GM19438 (cell line): ENCODE measurements around the gene HSD17B4.
"Not testable (repeated sequence)": the region's sequence is repeated elsewhere in the genome, so short reads cannot be mapped to it uniquely, and the experiment has no call there.

Experiments
- ATAC-seq: cut with Tn5 transposase; IDR thresholded peaks from one replicate; pipeline ENCODE4 v1.9.1; 2021; ENCODE audit warnings: low read depth; ENCODE audit not compliant: unreplicated experiment

The HSD17B4 gene

DNA sequence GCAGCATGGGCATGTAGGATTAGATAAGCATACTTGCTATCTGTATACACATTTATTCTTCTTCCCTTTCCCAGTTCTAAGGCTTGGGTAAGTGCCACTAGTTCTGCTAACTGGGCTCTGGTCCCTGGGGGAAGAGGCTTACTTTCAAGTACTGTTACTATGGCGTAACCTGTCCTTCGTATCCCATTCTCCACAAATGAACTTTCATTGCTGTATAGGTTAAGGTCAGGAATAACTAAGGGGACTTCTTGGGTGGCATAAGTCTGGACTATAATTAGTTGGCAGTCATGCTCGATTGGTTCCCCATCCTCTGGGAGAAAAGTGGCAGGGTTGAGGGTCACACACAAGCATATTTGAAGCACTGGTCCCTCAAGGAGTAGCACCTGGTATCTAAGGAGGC lies 23.7 kb upstream of the HSD17B4 start:
- ATAC-seq, result not testable (repeated sequence)

GRCh38 chr5:119432674-119433237 lies 19.5 kb upstream of the HSD17B4 start:
- ATAC-seq, result not testable (repeated sequence)

DNA sequence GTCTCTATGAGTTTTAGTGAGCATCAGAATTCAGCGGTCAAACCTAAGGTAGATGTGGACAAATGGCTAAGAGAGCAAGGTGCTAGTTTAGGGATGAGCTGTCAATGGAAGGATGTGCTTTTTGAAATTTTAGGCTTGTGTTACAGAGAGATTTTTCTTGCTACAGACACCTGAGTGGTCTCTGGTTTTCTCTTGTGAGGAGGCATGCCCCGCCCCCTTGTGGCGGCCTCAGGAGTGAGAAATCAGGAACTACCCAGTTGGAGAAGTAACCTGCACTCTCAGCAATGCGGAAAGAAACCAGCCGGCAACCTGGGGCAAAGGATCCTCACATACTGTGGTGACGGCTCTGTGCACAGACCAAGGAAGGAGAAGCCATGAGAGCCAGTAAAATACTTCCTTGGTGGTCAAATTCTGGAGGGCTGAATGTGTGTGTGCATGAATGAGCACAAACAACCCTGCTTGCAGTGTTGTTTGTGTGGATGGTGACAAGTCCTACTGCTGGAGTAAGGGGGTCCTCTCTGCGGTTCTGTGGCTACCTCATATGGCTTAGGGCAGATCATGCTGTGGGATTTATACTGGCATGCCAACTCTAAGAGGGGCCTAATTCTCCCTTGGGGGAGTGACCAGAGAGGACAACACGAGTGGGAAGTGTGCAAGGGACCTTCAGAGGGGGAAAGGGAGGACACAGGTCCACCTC lies 16.7 kb upstream of the HSD17B4 start:
- peak; percentile 84 for ATAC-seq

DNA sequence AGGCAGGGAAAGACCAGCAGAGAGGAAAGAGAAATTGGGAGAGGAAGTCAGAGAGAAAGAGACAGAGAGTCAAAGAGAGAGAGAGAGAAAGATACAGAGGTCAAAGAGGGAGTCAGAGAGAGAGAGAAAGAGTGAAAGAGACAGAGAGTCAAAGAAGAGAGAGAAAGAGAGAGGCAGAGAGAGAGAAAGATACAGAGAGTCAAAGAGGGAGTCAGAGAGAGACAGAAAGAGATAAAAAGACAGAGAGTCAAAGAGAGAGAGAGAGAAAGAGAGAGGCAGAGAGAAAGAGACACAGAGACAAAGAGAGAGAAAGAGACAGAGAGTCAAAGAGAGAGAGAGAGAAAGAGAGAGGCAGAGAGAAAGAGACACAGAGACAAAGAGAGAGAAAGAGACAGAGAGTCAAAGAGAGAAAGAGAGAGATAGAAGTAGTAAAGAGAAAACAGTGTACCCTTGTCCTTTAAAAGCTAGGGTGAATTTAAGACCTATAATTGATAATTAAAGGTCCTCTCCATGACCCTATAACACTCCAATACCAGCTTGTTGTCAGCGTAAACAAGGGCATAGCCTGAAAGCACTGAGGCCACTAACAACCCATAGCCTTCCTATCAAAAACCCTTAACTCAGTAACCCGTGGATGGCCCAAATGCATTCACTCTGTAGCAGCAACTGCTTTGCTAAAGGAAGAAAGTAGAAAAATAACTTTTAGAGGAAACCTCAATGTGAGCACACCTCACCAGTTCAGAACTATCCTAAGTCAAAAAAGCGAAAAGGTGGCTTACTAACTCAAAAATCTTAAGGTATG lies 14.3 kb upstream of the HSD17B4 start:
- not testable (repeated sequence) for ATAC-seq

DNA sequence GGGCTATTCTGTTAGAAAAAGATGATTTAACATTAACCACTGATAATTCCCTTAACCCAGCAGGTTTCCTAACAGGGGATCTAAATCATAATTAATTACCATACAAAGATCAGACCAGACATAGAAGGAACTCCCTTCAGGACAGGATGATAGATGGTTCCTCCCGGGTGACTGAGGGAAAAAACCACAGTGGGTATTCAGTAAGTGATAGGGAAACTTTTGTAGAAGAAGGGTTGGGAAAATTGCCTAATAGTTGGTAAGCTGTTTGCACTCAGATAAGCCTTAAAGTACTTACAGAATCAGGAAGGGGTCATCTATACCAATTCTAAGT lies 13.7 kb upstream of the HSD17B4 start:
- not testable (repeated sequence) for ATAC-seq

GRCh38 chr5:119439140-119439631 lies 13.1 kb upstream of the HSD17B4 start:
- ATAC-seq, result no peak

DNA sequence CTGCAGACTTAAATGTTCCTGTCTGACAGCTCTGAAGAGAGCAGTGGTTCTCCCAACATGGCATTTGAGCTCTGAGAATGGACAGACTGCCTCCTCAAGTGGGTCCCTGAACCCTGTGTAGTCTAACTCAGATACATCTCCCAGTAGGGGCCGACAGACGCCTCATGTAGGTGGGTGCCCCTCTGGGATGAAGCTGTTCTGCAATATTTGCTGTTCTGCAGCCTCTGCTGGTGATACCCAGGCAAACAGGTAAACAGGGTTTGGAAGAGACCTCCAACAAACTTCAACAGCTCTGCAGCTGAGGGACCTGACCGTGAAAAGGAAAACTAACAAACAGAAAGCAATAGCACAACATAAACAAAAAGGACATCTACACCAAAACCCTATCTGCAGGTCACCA lies 12.7 kb upstream of the HSD17B4 start:
- not testable (repeated sequence) for ATAC-seq

DNA sequence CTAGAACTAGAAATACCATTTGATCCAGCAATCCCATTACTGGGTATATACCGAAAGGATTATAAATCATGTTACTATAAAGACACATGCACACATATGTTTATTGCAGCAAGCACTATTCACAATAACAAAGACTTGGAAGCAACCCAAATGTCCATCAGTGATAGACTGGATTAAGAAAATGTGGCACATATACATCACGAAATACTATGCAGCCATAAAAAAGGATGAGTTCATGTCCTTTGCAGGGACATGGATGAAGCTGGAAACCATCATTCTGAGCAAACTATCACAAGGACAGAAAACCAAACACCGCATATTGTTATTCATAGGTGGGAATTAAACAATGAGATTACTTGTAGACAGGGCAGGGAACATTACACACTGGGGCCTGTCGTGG lies 7.7 kb upstream of the HSD17B4 start:
- not testable (repeated sequence) for ATAC-seq

GRCh38 chr5:119445544-119445943 lies 6.8 kb upstream of the HSD17B4 start:
- ATAC-seq, result no peak

DNA sequence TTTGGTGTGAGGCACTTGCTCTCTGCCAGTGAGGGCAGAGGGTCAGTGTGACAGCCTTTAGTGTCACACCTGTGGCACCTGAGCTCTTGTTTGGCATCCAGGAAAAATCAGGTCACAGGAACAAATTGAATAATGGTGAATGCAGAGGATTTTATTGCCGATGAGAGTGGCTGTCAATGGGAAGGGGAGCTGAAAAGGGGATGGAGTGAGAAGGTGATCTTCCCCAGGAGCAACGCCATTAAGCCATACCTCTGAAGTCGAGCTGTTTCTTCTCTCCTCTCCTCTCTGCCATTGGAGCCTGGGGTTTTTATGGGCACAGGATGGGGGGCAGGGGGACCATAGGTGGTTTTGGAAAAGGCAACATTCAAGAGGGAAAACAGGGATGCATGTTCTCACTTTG lies 2.4 kb upstream of the HSD17B4 start:
- ATAC-seq, result no peak

DNA sequence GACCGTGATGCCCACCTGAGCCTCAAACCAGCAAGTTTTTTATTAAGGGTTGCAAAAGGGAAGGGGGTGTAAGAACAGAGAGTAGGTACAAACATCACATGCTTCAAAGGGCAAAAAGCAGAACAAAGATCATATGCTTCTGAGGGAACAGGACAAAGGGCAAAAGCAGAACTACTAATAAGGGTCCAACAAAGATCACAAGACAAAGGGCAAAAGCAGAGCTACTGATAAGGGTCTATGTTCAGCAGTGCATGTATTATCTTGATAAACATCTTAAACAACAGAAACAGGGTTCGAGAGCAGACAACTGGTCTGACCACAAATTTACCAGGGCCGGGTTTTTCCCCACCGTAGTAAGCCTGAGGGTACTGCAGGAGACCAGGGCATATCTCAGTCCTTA lies 1.7 kb upstream of the HSD17B4 start:
- not testable (repeated sequence) for ATAC-seq

- ATAC-seq, result no peak
Measured at GRCh38 chr5:119451561-119451960, 736 bp upstream of the HSD17B4 start.

DNA sequence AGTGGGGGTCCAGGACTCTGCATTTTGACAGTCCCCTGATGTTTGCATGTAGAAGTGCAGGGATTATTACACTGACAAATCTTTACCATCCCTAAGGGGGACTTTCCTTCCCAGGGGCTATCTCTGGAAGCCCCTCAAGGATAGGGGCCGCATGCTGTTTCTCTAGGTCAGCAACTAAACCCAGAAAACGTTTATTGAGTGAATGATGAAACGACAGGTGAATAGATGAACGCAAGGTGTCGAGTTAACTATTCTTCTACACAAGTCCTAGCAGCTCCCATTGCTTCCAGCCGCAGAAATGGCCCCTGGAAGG lies 281 bp upstream of the HSD17B4 start:
- no peak for ATAC-seq

DNA sequence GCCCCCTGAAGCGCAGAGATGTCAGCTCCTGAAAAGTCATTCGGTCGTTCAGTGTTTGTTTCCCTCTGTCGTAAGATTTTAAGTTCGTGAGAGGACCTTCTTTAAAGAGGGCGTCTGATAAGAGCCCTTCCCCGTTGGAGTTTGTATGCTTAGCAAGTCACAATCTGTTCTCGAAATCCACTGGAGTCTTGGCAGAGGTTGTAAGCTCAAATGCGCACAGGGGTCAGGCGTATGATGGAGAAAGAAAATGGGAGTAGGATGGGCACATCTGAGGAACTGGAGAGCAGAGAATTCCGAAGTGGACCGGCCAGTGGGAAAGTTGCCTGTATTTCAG lies 710 bp downstream of the HSD17B4 start:
- peak; percentile 17 for ATAC-seq

DNA sequence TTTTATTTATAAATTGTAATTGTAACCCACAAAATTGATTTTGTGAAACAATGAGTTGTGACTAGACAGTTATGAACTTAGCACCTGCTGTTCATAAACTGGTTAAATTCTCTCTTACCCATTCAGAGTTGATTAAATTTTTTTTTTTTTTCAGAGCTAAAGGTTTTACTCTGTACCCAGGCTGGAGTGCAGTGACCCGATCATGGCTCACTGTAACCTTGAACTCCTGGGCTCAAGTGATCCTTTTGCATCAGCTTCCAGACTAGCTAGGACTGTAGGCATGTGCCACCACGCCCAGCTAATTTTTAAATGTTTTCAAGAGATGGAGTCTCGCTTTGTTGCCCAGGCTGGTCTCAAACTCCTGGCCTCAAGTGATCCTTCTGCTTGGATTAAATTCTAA lies 1.9 kb downstream of the HSD17B4 start:
- no peak for ATAC-seq

DNA sequence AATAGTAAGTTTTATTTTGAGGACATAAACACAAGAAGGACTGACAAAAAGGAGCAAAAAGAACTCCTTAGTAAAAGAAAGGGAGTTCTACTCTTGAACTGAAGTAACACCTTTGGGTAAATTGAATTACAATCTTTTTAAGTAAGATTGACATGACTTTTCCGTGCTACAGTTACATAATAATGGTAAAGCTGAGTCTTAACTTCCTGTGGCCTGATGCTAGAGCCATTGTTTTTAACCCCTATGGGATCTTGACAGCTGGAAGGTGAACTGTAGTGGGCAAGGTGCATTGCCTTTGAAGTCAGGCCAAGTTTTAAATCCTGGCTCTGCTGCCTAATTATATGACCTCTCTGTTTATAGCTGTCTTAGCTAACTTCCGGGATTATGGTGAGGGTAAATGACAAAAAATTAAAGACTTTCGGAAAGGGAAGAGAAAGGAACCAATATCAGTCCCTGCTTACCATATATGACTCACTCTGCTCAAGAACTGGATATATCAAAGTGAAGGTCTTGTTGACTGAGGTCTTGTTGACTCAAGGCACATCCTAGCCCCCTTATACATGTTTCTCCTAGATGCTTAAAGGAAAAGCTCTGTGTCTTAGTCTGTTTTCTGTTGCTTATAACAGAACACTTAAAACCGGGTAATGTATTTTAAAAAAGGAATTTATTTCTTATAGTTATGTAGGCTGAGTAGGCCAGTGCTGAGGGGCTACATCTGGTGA lies 6.8 kb downstream of the HSD17B4 start:
- no peak for ATAC-seq

DNA sequence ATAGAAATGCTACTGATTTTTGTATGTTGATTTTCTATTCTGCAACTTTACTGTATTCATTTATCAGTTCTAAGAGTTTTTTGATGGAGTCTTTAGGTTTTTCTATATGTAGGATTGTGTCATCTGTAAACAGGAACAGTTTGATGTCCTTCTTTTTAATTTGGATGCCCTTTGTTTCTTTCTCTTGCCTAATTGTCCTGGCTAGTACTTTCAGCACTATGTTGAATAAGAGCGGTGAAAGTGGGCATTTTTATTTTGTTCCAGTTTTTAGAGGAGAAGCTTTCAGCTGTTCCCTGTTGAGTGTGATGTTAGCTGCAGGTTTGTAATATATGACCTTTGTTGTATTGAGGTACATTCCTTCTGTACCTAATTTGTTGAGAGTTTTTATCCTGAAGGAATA lies 13.3 kb downstream of the HSD17B4 start:
- ATAC-seq, result no peak

DNA sequence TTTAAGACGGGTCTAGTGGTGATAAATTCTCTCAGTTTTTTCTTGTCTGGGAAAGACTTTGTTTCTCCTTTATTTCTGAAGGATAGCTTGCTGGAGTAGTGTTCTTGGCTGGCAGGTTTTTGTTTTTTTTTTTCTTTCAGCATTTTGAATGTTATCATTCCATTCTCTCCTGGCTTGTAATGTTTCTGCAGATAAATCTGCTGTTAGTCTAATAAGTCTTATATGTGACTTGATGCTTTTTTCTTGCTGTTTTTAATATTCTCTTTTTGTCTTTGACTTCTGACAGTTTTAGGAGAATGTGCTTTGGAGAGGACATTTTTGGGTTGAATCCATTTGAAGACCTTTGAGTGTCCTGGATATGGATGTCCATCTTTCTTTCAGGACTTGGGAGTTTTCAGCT lies 16.0 kb downstream of the HSD17B4 start:
- no peak for ATAC-seq

DNA sequence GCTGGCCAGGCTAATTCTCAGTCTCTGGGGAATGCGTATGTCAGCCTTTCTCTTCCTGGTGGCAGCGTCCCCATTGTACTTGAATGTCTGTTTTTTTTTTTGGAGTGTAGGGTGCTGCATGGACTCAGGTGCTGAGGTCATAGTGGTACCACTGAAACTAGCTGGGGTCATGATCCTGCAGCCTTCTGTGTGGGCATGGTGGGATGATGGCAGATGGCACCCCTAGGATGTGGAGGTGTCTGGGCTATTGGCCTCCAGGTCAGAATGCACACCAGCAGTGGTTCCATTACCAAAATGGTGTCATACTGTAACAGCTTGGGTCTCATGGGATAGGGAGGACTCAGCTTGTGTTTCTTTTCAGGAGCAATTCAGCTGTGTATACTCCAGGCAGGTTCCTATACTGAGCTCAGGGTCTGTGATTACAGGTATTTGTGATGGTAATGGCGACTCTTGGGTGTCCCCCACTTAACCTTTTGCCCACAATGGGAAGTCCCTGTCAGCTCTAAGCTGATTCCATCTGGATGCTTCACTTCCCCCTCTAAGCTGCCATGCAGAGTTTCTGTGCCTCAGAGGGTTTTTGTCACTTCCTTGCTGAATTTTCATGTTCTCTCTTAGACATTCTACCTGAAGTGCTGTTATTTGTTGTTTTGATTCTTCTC lies 17.9 kb downstream of the HSD17B4 start:
- ATAC-seq, result peak; percentile 52

- ATAC-seq, result peak; percentile 45
Measured at GRCh38 chr5:119470851-119471451, 18.7 kb downstream of the HSD17B4 start.
